HG03457 (cell line): Measurements from ENCODE around the gene NXN.
"Not testable (repeated sequence)": the region's sequence is repeated elsewhere in the genome, so short reads cannot be mapped to it uniquely, and the experiment has no call there.

Experiments
- ATAC-seq: cut with Tn5 transposase; IDR thresholded peaks from one replicate; pipeline ENCODE4 v1.9.1; 2021; ENCODE audit warnings: moderate number of reproducible peaks; ENCODE audit not compliant: unreplicated experiment

The NXN gene

DNA sequence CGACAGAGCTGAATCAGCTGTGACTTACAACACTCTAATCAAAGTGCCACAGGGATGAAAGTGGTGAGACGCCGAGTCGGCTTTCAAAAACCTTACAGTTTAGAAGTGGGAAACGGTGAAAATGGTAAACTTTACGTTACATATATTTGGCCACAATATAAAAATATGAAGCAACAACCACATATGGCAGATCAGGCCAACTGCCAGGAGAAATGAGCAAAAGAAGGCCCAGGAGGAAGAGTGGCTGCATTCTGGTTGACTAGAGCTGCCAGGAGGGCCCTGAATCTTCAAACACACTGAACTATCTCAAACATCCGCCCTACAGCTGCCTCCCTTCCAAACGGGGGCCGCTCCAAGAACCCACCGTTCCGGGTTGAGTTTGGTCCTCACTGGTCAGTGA is 141.1 kb downstream of the NXN start:
- no peak for ATAC-seq

DNA sequence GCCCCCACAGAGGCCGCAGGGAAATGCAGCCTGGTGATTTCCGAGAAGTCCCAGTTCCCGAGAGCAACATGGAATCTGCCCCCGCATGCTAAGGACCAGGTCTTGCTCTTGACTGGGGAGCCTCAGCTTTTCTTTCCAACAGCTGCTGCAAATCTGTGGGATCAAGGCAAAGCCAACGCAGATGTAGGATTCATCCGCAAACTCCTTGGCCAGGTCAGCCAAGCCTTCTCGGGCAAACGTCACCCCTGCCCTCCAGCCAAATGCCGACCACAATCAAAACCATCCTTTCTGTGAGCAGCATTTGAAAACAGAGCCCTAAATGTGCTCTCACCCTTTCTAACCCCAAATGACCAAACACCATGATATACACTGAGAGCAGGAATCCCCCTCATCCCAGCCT is 143.4 kb downstream of the NXN start:
- ATAC-seq = no peak

DNA sequence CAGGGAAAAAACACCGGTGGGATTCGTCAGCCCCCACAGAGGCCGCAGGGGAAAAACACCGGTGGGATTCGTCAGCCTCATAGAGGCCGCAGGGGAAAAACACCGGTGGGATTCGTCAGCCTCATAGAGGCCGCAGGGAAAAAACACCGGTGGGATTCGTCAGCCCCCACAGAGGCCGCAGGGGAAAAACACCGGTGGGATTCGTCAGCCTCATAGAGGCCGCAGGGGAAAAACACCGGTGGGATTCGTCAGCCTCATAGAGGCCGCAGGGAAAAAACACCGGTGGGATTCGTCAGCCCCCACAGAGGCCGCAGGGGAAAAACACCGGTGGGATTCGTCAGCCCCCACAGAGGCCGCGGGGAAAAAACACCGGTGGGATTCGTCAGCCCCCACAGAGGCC is 143.9 kb downstream of the NXN start:
- not testable (repeated sequence) for ATAC-seq

DNA sequence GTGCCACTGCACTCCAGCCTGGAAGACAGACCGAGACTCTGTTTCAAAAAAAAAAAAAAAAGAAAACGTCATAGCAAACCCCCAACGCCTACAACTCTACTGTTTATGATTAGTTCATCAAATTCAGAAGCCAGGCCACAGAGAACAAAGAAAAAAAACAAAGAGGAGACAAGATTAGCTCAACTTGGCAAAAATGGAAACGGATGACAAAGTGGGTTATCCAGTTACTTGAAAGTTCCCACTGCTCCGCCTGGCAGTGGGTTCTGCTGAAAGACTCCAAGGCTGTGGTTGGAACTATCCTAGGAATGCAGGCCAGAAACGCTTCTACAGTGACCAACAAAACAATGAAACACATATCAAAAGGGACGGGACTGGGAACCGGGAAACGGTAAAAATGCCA is 144.3 kb downstream of the NXN start:
- ATAC-seq = no peak

DNA sequence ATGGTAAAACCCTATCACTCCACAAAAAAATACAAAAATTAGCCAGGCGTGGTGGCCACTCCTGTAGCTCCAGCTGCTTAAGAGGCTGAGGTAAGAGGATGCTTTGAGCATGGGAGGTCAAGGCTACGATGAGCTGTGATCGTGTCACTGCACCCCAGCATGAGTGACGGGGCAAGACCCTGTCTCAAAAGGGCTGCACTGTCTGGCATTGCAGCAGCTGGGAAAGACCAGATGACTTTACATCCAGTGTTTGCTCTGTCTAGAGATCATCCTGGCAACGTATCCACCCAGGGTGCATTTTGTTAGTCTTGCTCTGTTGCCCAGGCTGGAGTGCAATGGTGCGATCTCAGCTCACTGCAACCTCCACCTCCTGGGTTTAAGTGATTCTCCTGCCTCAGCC is 145.4 kb downstream of the NXN start:
- no peak for ATAC-seq

DNA sequence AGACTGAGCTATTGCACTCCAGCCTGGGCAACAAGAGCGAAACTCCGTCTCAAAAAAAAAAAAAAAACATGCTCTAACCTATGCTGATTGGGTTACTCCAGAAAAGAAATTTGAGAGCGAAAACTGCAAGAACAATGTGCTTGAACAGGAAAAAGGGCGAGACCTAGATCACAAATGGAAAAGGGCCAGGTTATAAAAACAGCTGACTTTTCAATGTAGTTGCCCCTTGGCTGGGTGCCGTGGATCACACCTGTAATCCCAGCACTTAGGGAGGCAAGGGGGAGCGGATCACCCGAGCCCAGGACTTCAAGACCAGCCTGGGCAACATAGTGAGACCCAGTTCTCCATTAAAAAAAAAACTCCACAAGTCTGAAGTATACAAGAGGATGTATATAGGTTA is 148.6 kb downstream of the NXN start:
- no peak for ATAC-seq

DNA sequence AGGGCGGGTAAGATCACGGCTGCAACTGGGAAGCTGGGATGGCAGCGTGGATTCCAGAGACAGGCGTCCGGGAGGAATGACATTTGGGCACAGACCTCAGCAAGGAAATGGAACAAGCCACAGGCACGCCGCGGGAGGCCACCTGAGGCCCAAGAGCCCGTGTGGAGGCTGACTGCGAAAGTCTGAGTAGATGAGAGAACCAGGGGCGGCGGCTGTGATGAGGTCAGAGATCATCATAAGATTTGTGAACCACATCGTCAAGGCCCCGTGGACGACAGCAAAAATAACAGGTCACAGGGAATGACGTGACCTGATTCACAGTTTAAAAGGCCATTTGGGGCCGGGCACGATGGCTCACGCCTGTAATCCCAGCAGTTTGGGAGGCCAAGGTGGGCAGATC is 149.2 kb downstream of the NXN start:
- no peak for ATAC-seq

DNA sequence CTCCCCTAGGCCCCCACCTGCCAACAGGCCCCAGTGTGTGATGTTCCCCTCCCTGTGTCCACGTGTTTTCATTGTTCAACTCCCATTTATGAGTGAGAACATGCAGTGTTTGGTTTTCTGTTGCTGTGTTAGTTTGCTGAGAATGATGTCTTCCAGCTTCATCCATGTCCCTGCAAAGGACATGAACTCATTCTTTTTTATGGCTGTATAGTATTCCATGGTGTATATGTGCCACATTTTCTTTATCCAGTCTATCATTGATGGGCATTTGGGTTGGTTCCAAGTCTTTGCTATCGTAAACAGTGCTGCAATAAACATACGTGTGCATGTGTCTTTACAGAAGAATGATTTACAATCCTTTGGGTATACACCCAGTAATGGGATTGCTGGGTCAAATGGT is 150.0 kb downstream of the NXN start:
- not testable (repeated sequence) for ATAC-seq

DNA sequence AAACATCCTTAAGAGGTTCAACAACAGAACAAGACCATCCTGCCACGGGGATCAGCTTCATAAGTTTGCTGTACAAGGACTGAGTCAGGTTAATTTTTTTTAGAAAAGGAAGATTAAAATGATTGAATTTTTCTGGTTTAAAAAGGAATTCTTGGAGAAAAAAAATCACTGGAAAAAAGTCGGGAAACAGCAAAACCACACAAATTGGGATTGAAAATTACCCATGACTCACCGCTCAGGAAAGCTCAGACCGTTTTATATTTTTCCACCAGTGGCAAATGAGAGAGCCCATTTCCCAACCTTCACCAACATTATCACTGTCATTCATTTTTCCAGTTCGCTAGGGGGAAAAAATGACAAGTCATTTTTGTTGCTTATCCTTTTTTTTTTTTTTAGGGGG is 150.8 kb downstream of the NXN start:
- ATAC-seq = no peak

DNA sequence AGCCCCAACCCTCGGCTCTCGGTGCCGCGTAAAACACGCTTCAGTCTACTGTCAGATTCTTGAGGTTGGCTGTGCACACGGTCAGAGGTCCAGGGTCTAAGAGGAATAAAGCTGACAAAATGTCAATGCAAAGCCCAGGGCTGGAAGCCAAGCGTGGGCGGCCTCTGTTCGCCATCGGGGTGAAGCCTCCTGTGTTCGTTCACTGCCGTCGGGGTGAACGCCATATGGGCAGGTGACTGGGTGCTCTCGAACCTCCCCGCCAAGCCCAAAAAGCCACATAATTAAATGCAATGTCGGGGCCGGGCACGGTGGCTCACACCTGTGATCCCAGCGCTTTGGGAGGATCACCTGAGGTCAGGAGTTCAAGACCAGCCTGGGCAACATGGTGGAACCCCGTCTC is 152.8 kb downstream of the NXN start:
- ATAC-seq = no peak

DNA sequence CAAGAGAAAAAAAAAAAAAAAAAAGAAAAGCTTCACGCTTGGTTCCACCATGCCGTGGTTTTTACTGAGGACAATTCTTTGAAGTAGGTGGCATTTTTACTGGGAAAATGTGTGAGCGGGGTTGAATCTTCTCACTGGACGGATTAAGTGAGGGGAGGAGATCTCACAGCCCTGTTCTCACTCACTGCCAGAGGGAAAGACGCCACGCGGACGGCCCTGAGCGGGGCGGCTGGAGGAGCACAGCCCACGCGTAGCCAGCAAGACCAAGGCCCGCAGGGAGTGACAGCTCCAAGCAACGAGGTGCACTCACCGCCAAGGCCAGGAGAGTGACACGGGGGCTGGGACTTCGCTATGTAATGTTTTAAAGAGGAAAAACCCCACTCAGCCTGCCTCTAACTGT is 154.4 kb downstream of the NXN start:
- no peak for ATAC-seq

DNA sequence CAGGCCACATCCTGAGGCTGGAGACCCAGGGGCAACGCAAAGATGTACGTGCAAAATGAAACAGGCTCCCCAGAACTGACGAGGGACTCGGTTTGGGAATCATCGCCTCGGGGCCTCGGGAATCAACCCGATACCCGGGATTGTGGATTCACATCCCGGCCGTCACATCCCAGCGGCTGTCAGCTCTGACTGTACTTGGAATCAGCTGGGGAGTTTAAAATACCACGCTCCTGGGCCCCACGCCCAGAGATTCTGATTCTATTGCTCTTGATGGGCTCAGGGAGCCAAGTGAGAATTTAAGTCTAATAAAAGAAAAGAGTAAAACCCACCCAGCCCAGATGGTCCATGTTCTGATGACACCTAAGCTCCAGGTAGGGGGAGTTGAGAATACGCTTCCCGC is 155.2 kb downstream of the NXN start:
- ATAC-seq = no peak

DNA sequence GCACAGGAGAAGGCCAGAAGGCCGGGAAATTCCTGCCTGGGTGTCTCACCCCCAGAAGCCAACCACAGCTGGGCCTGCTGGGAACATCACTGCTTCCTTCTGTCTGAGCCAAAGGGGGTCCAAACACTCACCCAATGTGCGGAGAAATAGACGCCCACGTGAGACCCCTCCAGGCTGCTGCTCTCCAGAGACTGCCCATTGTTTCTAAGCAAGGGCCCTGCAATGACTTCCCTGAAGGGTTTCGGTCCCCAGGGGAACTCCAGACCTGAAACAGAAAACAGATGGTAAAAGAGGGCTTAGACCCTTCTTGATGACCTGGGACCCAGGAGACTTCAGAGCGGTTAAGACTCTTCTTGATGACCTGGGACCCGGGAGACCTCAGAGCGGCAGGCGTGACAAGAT is 156.1 kb downstream of the NXN start:
- no peak for ATAC-seq

DNA sequence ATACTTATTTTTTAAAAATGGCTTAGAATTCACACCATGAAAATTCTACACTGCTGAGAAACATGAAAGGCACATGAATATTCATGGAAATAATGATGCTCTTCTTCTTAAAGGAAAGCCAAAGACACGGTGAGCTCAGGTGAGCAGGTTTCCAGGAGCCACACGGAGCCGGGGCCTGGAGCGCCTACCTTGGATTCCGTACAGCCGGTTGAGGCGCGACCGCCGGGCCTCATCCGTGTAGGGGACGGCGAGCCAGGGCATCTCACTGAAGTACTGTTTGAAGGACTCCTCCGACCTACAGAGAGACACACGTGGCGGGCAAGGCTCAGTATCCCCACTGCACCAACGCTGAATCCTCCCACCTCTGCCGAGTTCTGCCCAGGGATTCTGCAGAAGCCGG is 160.3 kb downstream of the NXN start:
- ATAC-seq = no peak

DNA sequence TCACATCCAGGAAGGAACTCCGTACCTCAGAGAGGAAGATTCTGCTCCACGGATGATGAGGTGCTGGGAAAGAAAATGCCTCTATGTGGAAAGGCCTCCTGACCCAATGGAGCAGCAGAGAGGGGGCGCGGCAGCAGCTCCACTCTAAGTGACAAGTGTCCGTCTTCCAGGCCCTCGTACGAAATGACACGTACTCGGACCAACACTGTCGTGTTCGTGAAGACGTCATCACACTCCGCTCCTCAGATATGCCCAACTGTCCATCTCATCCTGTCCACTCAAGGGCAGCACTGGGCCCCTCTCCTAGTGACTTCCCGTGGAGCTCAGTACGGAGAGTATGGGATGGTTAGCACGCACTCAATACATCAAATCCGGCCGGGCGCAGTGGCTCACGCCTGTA is 165.2 kb downstream of the NXN start:
- no peak for ATAC-seq

DNA sequence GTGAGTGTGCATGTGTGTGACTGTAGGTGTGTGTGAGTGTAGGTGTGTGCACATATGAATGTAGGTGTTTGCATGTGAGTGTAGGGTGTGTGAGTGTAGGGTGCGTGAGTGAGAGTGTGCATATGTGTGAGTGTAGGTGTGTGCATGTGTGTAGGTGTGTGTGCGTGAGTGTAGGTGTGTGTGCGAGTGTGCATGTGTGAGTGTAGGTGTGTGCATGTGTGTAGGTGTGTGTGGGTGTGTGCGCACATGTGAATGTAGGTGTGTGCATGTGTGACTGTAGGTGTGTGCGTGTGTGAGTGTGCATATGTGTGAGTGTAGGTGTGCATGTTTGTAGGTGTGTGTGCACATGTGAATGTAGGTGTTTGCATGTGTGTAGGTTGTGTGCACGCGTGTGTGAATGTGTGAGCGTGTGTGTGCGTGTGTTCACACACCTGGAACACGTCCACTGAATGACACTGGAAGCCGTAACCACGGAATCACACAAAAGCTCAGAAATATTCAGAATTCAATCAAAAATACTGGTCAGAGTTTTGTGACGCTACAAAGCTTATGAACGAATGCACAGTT is 166.9 kb downstream of the NXN start:
- ATAC-seq = no peak

DNA sequence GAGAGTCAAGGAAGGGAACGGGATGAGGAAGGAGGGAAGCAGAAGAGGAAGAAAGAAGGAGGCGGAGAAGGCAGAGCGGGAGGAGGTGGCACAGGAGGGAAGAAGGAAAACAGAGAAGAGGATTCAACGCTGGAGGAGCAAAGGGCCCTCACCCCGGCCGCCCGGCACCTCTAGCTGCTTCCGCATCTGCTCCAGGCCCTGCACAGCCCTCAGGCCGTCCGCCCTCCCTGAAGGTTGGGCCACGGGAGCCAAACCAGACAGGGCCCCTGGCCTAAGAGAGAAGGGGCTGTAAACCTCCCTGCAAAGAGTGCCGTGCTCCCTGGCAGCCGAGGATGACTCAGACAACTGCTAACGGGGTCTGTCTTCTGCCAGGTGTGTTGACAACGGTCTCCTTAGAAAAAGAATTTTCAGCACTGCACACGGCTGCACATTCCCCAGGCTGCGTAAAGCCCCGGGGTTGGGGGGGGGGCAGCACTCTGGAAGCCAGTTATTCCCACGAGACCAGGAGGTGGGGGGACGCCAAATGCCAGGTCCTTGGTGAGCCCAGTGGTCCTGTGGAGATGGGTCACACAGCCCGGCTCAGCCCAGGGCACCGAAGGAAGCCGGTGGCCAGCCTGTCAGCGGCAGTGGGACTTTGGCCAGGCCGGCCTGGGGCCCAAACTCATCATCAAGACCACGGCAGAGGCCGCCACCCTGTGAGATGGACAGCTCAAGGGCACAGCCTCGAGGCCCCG is 168.4 kb downstream of the NXN start:
- ATAC-seq = no peak

DNA sequence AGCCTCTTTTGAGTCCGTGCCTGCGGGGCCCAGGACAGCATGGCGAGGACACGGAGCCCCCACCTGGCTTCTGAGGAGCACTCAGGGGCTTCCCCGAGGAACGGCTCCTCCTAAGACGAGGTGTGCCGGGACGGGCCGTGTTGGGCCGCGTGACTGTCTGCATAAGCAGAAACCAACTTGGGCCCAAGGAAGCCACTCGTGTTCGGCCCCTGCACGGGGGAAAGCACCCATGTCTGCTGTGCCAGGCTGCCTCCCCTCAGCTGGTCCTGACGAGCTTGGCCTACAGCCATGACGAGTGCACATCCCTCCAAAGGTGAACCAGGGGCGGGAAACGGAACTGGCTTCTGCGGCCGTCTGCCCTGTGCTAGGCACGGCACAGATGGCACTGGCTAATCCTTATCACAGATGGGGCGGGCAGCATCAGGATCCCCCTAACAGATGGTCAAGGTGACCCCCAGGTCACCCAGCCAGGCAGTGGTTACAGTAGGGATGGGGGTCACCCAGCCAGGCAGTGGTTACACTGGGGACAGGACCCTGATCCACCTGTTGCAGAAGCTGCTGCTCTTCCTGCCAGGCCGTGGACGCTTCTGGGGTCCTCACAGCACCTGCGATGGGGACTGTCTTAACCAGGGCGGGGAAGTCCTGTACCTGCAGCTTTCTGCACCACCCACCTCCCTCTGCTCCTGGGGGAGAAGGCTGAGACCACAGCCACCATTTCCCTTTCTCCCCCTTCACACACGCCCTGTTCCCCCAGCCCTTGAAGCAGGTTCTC is 171.9 kb downstream of the NXN start:
- no peak for ATAC-seq

DNA sequence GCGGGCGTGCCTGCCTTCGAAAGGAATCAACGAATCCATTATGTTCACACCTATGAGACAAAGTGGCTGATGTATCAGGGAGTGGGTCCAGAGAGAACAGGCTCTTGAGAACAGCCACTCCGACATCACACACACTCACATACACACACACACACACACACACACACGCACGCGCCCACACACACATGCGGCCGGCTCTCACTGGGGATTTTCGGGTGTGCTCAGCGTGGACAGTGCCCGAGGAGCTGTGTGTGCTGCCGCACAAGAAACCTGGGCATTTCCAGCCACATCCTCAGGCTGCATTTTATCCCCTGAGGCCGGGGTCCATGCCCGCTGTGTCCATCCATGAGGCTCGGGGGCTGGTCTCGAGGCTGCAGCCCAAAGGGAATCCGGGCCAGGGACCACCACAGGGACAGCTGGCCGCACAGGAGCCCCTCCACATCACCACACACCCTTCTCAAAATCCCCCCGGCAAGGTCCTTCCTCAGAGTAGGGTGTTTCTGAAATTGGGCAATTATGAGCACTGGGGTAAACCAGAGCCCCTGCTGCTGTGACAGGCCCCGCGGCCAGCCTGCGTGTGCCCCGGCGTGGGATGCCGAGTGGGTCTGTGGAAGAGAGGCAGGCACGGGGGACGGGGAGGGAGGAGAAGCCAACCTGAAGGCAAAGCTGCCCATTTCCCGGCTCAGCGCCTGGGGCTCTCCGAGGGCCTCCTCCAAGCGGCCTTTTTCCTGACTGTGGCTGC is 172.6 kb downstream of the NXN start:
- ATAC-seq = no peak

DNA sequence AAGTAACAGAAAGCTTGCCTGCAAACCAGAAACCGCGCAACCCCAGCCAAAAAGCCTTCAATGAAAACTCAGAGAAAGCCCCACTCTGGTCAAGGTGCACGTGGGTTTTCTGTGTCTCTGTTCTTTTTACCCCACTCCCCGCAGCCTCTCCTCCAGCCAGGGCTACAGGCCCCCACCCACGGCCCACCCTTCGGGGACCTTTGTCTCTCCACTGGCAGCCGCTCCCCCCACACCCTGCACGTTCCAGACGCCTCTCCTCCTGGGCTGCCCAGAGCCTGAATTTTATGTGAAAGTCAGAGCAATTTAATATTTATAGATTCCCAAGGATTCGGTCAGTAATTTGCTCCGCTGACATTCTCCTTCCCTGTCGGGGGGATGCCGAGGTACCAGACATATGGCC is 173.2 kb downstream of the NXN start:
- ATAC-seq = no peak

DNA sequence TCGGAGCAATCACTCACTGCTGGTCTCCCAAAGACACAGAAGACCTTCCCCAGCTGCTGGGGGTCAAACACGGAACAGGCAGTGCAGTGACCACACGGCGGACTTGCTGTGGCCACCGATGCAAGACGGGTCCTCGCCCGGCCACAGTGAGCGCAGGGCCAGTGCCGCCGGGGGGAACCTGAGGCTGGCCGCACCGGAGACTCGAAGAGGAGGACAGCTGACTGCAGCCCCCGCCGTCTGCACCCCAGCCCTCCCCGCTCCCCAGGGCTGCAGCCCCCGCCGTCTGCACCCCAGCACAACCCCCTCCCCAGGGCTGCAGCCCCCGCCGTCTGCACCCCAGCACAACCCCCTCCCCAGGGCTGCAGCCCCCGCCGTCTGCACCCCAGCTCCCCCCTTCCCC is 173.7 kb downstream of the NXN start:
- not testable (repeated sequence) for ATAC-seq
